ENCODE data around the gene MINDY4. TPM values are rescaled to one million over a fixed set of nuclear protein-coding genes. Genes with fewer than 3 reads are reported as not detected.

MINDY4 gene
- total and polyA plus RNA-seq, 2 of the 4 experiments (the other 2 are of a cell fraction): 1.8 to 3.6 TPM

DNA sequence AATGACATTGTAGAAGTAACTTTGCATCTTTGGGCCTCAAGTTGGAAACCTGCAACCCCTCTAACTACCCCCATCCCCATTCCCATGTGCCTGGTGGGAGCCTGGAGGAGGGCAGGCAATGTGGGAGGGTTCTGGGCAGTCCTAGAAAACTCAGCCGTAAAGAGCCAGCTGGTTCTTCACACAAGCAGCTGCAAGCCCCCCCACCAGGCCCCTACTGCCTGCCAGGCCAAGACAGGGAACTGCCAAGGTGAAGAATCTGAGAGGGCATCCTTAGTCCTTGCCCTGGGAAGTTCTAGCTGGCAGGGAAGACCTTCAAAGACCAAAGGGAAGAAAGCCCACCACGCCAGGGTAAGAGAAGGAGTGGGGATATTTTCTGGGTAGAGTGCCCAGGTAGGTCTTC is 31.5 kb upstream of the MINDY4 start:
- Histone ChIP-seq H2BK120ac (ENCODE audit: low read depth, low read length) (no peak overlapping the region), H3K9me1 (ENCODE audit: insufficient read depth, low read length) (no peaks in the 10 kb centered on the region), H3K79me1 (ENCODE audit: low read depth in 1 of 2, low read length in 2 of 2) (no peaks in the 10 kb centered on the region), H3K4ac (ENCODE audit: low read depth, low read length) (no peak overlapping the region), H3K4me2 (ENCODE audit: low read depth, low read length) (no peak overlapping the region), H4K8ac (ENCODE audit: low read depth in 2 of 2, low read length in 2 of 2) (no peak overlapping the region), H3K27me3 (ENCODE audit: control insufficient read depth, insufficient read depth, low read length) (peaks cover 18% of the 10 kb centered on the region), H2AK9ac (replicated peaks; ENCODE audit: low read depth, low read length, poor library complexity) (no peak overlapping the region), H3K9me3 (ENCODE audit: control insufficient read depth, insufficient read depth, low read length) (no peaks in the 10 kb centered on the region; the same call in 1 of the 2 replicates), H4K5ac (ENCODE audit: low read depth, low read length) (no peak overlapping the region), H3K9ac (ENCODE audit: low read depth, low read length) (no peak overlapping the region), H3K4me1 (ENCODE audit: control insufficient read depth, insufficient read depth, low read length) (no peaks in the 10 kb centered on the region), H3K14ac (replicated peaks; ENCODE audit: low read depth, low read length) (no peak overlapping the region), H3K4me3 (ENCODE audit: insufficient read depth, low read depth, low read length) (no peak overlapping the region), H2AK5ac (ENCODE audit: low read depth, low read length) (no peak overlapping the region), H3K18ac (ENCODE audit: low read depth, low read length) (no peak overlapping the region), H2BK15ac (ENCODE audit: low read depth, low read length) (no peak overlapping the region), H4K20me1 (ENCODE audit: insufficient read depth, low read length) (no peaks in the 10 kb centered on the region), H2BK20ac (ENCODE audit: low read depth, low read length) (no peak overlapping the region), H3K36me3 (ENCODE audit: control insufficient read depth, insufficient read depth, low read length) (no peaks in the 10 kb centered on the region), H3K27ac (ENCODE audit: insufficient read depth, low read length) (no peak overlapping the region), H4K91ac (ENCODE audit: insufficient read depth, low read depth, low read length) (no peak overlapping the region), H2BK5ac (ENCODE audit: low read depth, low read length, poor library complexity, severe bottlenecking) (no peak overlapping the region), H2AFZ (replicated peaks; ENCODE audit: low read length, poor library complexity) (no peak overlapping the region), H3K23ac (ENCODE audit: low read depth, low read length) (no peak overlapping the region), H3K56ac (ENCODE audit: extremely low read depth, insufficient read depth, low read length) (no peak overlapping the region)
- WGBS, 2 experiments (ENCODE audit: extremely low coverage in 2 of 2, insufficient read length in 1 of 2): no CpG with 5 or more reads among the region's 2 CpGs
- BruUV-seq (replicated peaks): no TSS peak
- POLR2A ChIA-PET (ENCODE audit: unreplicated experiment): no interaction called here
- in situ Hi-C loops (cut with MboI; ENCODE audit: low sequenced_read_pairs) (no loop called here), dilution Hi-C loops (cut with HindIII; ENCODE audit: low sequenced_read_pairs, unreplicated experiment) (no loop called here), intact Hi-C loops (cut with micrococcal nuclease) (loop anchor here (2.0 to 5.0 kb wide), 4 partner anchors 112 to 243 kb away; no protein-coding TSS in a partner anchor)
- ATAC-seq (ENCODE audit: low read depth) (no peak), DNase-seq (no peak)
- TF ChIP-seq MAFK (IDR thresholded peaks at IDR 0.05; ENCODE audit: low read depth, low read length): no peak
- TF ChIP-seq POLR2A (IDR thresholded peaks at IDR 0.05; ENCODE audit: low read depth, low read length): no peak
- no peak for TF ChIP-seq CHD1 (IDR thresholded peaks at IDR 0.05; ENCODE audit: low read depth, low read length)
- TF ChIP-seq NFE2L2 (IDR thresholded peaks at IDR 0.05; ENCODE audit: low read depth, low read length): no peak
- TF ChIP-seq ELK1 (IDR thresholded peaks at IDR 0.05; ENCODE audit: borderline replicate concordance, low read depth, low read length): no peak
- no peak for TF ChIP-seq MAZ (IDR thresholded peaks at IDR 0.05; ENCODE audit: borderline replicate concordance, low read depth, low read length)
- TF ChIP-seq BHLHE40 (IDR thresholded peaks at IDR 0.05; ENCODE audit: low read depth, low read length): no peak
- TF ChIP-seq SMC3 (IDR thresholded peaks at IDR 0.05; ENCODE audit: low read depth, low read length): no peak
- no peak for TF ChIP-seq FOS (IDR thresholded peaks at IDR 0.05; ENCODE audit: low read depth, low read length)
- TF ChIP-seq RFX5 (IDR thresholded peaks at IDR 0.05; ENCODE audit: low read depth, low read length): no peak
- no peak for TF ChIP-seq RAD21 (IDR thresholded peaks at IDR 0.05; ENCODE audit: low read length)
- no peak for TF ChIP-seq CEBPB (IDR thresholded peaks at IDR 0.05; ENCODE audit: low read depth, low read length)
- no peak for TF ChIP-seq USF2 (IDR thresholded peaks at IDR 0.05; ENCODE audit: low read depth, low read length)
- TF ChIP-seq, protein P1, sequence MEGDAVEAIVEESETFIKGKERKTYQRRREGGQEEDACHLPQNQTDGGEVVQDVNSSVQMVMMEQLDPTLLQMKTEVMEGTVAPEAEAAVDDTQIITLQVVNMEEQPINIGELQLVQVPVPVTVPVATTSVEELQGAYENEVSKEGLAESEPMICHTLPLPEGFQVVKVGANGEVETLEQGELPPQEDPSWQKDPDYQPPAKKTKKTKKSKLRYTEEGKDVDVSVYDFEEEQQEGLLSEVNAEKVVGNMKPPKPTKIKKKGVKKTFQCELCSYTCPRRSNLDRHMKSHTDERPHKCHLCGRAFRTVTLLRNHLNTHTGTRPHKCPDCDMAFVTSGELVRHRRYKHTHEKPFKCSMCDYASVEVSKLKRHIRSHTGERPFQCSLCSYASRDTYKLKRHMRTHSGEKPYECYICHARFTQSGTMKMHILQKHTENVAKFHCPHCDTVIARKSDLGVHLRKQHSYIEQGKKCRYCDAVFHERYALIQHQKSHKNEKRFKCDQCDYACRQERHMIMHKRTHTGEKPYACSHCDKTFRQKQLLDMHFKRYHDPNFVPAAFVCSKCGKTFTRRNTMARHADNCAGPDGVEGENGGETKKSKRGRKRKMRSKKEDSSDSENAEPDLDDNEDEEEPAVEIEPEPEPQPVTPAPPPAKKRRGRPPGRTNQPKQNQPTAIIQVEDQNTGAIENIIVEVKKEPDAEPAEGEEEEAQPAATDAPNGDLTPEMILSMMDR (conservative IDR thresholded peaks at IDR 0.05; ENCODE audit: low read depth, low read length): no peak
- no peak for TF ChIP-seq MXI1 (IDR thresholded peaks at IDR 0.05; ENCODE audit: borderline replicate concordance, low read depth, low read length)
- CTCF ChIA-PET: interaction anchor here (0.6 to 1.4 kb wide), 7 partner anchors 8 to 303 kb away, joined by 3 to 6 read pairs (median 3); partner anchors contain the start of gene INMT

Measured in IMR-90 (cell line).